Endodermal cell (in vitro differentiated cells): ENCODE data around the gene POU2AF1. TPM values are rescaled to one million over a fixed set of nuclear protein-coding genes. Genes with fewer than 3 reads are reported as not detected.

Experiments used
- DNase-seq: peaks from one replicate; pipeline ENCODE4 v3.0.0-alpha.2; 2017
- H3K27ac ChIP-seq: 2 replicates; pipeline ENCODE4 v1.5.1; 2013; ENCODE audit warnings: mild to moderate bottlenecking, low read depth, low read length, moderate library complexity
- H3K27me3 ChIP-seq: 2 replicates; pipeline ENCODE4 v1.6.1; 2013; ENCODE audit warnings: mild to moderate bottlenecking, low read length, moderate library complexity; ENCODE audit not compliant: insufficient read depth, control insufficient read depth, poor library complexity, severe bottlenecking
- H3K36me3 ChIP-seq: 2 replicates; pipeline ENCODE4 v1.7.0; 2013; ENCODE audit warnings: mild to moderate bottlenecking, low read length, moderate library complexity; ENCODE audit not compliant: control insufficient read depth, insufficient read depth
- H3K4me1 ChIP-seq: one replicate; pipeline ENCODE4 v1.7.0; 2013; ENCODE audit warnings: low read length; ENCODE audit not compliant: control insufficient read depth, insufficient read depth
- H3K4me3 ChIP-seq: 2 replicates; pipeline ENCODE4 v1.5.1; 2013; ENCODE audit warnings: mild to moderate bottlenecking, low read length, moderate library complexity
- H3K9ac ChIP-seq: 2 replicates; pipeline ENCODE4 v1.6.1; 2013; ENCODE audit warnings: mild to moderate bottlenecking, low read length, moderate library complexity; ENCODE audit not compliant: poor library complexity, severe bottlenecking; ENCODE audit errors: extremely low read depth
- H3K9me3 ChIP-seq: 2 replicates; pipeline ENCODE4 v1.6.1; 2013; ENCODE audit warnings: mild to moderate bottlenecking, low read length, moderate library complexity; ENCODE audit not compliant: control insufficient read depth
- H3K27ac Mint-ChIP-seq: 2 replicates; pipeline ENCODE4 v1.8.0; 2020; ENCODE audit warnings: mixed read lengths
- H3K27me3 Mint-ChIP-seq: 2 replicates; pipeline ENCODE4 v1.8.0; 2021; ENCODE audit warnings: mild to moderate bottlenecking, mixed read lengths; ENCODE audit not compliant: insufficient read depth
- H3K36me3 Mint-ChIP-seq: 2 replicates; pipeline ENCODE4 v1.8.0; 2020; ENCODE audit warnings: low read depth, mixed read lengths
- H3K4me1 Mint-ChIP-seq: 2 replicates; pipeline ENCODE4 v1.8.0; 2020; ENCODE audit warnings: mixed read lengths
- H3K4me3 Mint-ChIP-seq: 2 replicates; pipeline ENCODE4 v1.8.0; 2020; ENCODE audit warnings: mild to moderate bottlenecking, moderate library complexity, mixed read lengths
- H3K9me3 Mint-ChIP-seq: 2 replicates; pipeline ENCODE4 v1.8.0; 2020; ENCODE audit warnings: mild to moderate bottlenecking, mixed read lengths
- CTCF ChIP-seq: fragments of 200-600 bp; sonication (generic); conservative IDR thresholded peaks from 2 replicates; pipeline ENCODE4 v1.5.0; 2021; ENCODE audit warnings: antibody characterized with exemption, mild to moderate bottlenecking
- WGBS, 2 experiments: methylation state at CpG; one replicate each; pipeline versions ENCODE4 v1.1.5 to v1.1.7; 2013; ENCODE audit warnings: missing lambda C conversion rate in 2 of 2, mixed read lengths in 1 of 2; ENCODE audit not compliant: insufficient coverage in 1 of 2, insufficient read length in 1 of 2; 5-methylcytosine and 5-hydroxymethylcytosine counted together
- long read RNA-seq, 4 experiments: library from polyadenylated mRNA in 2 of 4; library from RNA in 1 of 4; library from capped mRNA in 1 of 4; stranded (forward) in 3 of 4; unstranded in 1 of 4; transcript quantifications; one replicate each; pipeline ENCODE4 v2.0.0, GENCODE V29; 2020 to 2021; ENCODE audit warnings: inconsistent platforms in 1 of 4
- polyA plus RNA-seq, 2 experiments: library from polyadenylated mRNA; stranded (reverse); fragments of 50-300 nt; gene quantifications; one replicate each; pipeline ENCODE4 v1.2.3, GENCODE V29; 2013
- total RNA-seq, 2 donors: library from RNA; stranded (reverse); fragmentation: NEBNext Ultra II Directional in 1 of 2; extraction: Animal tissue kit (Norgen Biotek cat#: 25700) in 1 of 2; gene quantifications; 2 replicates in 1 of 2; 3 replicates in 1 of 2; pipeline ENCODE4 v1.2.1, GENCODE V29; 2021

POU2AF1 gene
- total RNA-seq, result under 1 TPM; 0.46 to 0.77 TPM
- polyA plus RNA-seq (2013, experiment 1 of 2), result not detected
- polyA plus RNA-seq (2013, experiment 2 of 2), result not detected
- long read RNA-seq, experiment 1, result 0 reads
- long read RNA-seq, experiment 2, result 0 reads
- long read RNA-seq, experiment 3, result 0 reads
- long read RNA-seq, experiment 4, result 0 reads

GRCh38 chr11:111378861-111379601, at the start of gene POU2AF1:
Gene POU2AF1, minus strand, starts transcription at chr11:111379275. Its CDS starts 98 bp downstream, at chr11:111379177.
- Mint-ChIP-seq H3K4me1 (peaks cover 11% of the 10 kb centered on the region), H3K36me3 (no peaks in the 10 kb centered on the region), H3K9me3 (no peaks in the 10 kb centered on the region), H3K27me3 (peaks cover 4% of the 10 kb centered on the region), H3K4me3 (no peak within 1 kb of the TSS), H3K27ac (no peak within 1 kb of the TSS)
- WGBS, 2 experiments, result 91 to 95% methylated on average over 7 to 33 of the region's 33 CpGs
- Histone ChIP-seq H3K27me3 (no peaks in the 10 kb centered on the region), H3K36me3 (no peaks in the 10 kb centered on the region), H3K4me3 (no peak within 1 kb of the TSS), H3K9ac (no peak within 1 kb of the TSS), H3K27ac (no peak within 1 kb of the TSS), H3K4me1 (no peaks in the 10 kb centered on the region), H3K9me3 (no peaks in the 10 kb centered on the region)
- no peak for DNase-seq
- no peak for TF ChIP-seq CTCF

GRCh38 chr11:111428113-111428876, 49.2 kb upstream of the POU2AF1 start:
- Histone ChIP-seq H3K4me3 (no peak overlapping the region), H3K9me3 (no peaks in the 10 kb centered on the region), H3K27me3 (no peaks in the 10 kb centered on the region), H3K9ac (no peak overlapping the region), H3K27ac (no peak overlapping the region), H3K36me3 (no peaks in the 10 kb centered on the region), H3K4me1 (peaks cover 19% of the 10 kb centered on the region)
- no peak for TF ChIP-seq CTCF
- H3K27me3 Mint-ChIP-seq, result peaks cover 7% of the 10 kb centered on the region
- WGBS, 2 experiments, result 92 to 98% methylated on average over 4 to 5 of the region's 5 CpGs
- H3K36me3 Mint-ChIP-seq, result no peaks in the 10 kb centered on the region
- no peak overlapping the region for H3K4me3 Mint-ChIP-seq
- DNase-seq, result no peak
- peaks cover 15% of the 10 kb centered on the region for H3K4me1 Mint-ChIP-seq
- no peaks in the 10 kb centered on the region for H3K9me3 Mint-ChIP-seq
- no peak overlapping the region for H3K27ac Mint-ChIP-seq

DNA sequence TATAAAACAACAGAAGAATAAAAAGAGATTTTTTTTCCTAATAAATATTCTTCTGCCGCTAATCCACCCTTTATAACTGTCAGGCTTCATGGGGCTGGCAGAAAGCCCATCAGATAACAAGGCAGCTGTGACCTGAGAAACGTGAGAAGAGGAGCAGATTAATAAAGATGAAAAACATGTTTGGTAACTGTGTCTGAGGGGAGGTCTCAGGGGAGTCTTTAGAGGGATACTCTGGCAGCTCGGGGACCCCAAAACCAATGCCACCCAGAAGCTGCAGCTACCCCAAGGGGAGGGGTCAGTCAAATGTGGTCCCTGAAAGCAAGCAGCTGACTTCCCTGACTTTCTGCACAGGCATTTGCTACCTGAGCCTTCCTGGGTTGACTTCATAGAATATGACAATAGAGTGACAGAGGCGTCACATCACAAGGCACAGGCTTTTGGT, 48.4 kb upstream of the POU2AF1 start:
- 74 to 91% methylated on average over 3 to 4 of the region's 4 CpGs for WGBS, 2 experiments
- H3K9ac ChIP-seq, result no peak overlapping the region
- H3K36me3 ChIP-seq, result no peaks in the 10 kb centered on the region
- no peaks in the 10 kb centered on the region for H3K27me3 ChIP-seq
- no peak overlapping the region for H3K4me3 ChIP-seq
- no peaks in the 10 kb centered on the region for H3K9me3 ChIP-seq
- H3K27me3 Mint-ChIP-seq, result peaks cover 7% of the 10 kb centered on the region
- TF ChIP-seq CTCF, result no peak
- no peak overlapping the region for H3K27ac ChIP-seq
- DNase-seq, result peak; percentile 22
- H3K9me3 Mint-ChIP-seq, result no peaks in the 10 kb centered on the region
- peaks cover 16% of the 10 kb centered on the region for H3K4me1 Mint-ChIP-seq
- no peak overlapping the region for H3K27ac Mint-ChIP-seq
- H3K4me1 ChIP-seq, result peaks cover 19% of the 10 kb centered on the region
- H3K36me3 Mint-ChIP-seq, result no peaks in the 10 kb centered on the region
- no peak overlapping the region for H3K4me3 Mint-ChIP-seq
